ENCODE results near the gene POLR3A. TPM values are rescaled to one million over a fixed set of nuclear protein-coding genes. Genes with fewer than 3 reads are reported as not detected.

Gene POLR3A
- total RNA-seq, 2 experiments from 2014 or later = 16.3 to 21.5 TPM

- intact Hi-C loops (cut with micrococcal nuclease; ENCODE audit: unreplicated experiment) = no loop called here
Measured at GRCh38 chr10:78038791-78039547, 9.7 kb upstream of the POLR3A start.

GRCh38 chr10:78038105-78038504 lies 8.8 kb upstream of the POLR3A start:
- ChIA-PET CTCF (ENCODE audit: unreplicated experiment) (no interaction called here), POLR2A (no interaction called here)
- Histone ChIP-seq H2AFZ (ENCODE audit: low read length) (no peak overlapping the region), H3K4me2 (ENCODE audit: low read length) (peak overlapping the region; percentile 94), H3K9me3 (ENCODE audit: low read length) (no peaks in the 10 kb centered on the region), H3K4me1 (ENCODE audit: insufficient read depth, low read length, poor library complexity, severe bottlenecking) (peaks cover 76% of the 10 kb centered on the region), H3K27ac (ENCODE audit: low read depth, low read length, poor library complexity, severe bottlenecking) (no peak overlapping the region), H3K79me2 (ENCODE audit: insufficient read depth, low read depth, low read length) (peaks cover 76% of the 10 kb centered on the region), H3K9me2 (ENCODE audit: insufficient read depth, low read length) (no peaks in the 10 kb centered on the region), H3K36me3 (ENCODE audit: insufficient read depth, low read length) (peaks cover 89% of the 10 kb centered on the region), H4K20me1 (ENCODE audit: insufficient read depth, low read length) (peaks cover 71% of the 10 kb centered on the region), H3K4me3 (ENCODE audit: low read depth, low read length, poor library complexity, severe bottlenecking) (peak overlapping the region; percentile 85)
- no TSS peak for BruUV-seq (replicated peaks)
- no peak for TF ChIP-seq CTCF (conservative IDR thresholded peaks at IDR 0.05; ENCODE audit: low read length)
- TF ChIP-seq EZH2phosphoT487 (IDR thresholded peaks at IDR 0.05; ENCODE audit: borderline replicate concordance, low read depth, low read length) = no peak
- no peak for DNase-seq (ENCODE audit: low spot score)
- intact Hi-C loops (cut with micrococcal nuclease; ENCODE audit: unreplicated experiment) = no loop called here

More at GRCh38 chr10:78038791-78039547, 9.7 kb upstream of the POLR3A start:
- Histone ChIP-seq H3K79me2 (ENCODE audit: insufficient read depth, low read depth, low read length) (peaks cover 72% of the 10 kb centered on the region), H3K36me3 (ENCODE audit: insufficient read depth, low read length) (peaks cover 97% of the 10 kb centered on the region), H3K4me2 (ENCODE audit: low read length) (peak overlapping the region; percentile 94), H3K27ac (ENCODE audit: low read depth, low read length, poor library complexity, severe bottlenecking) (no peak overlapping the region), H2AFZ (ENCODE audit: low read length) (no peak overlapping the region), H3K4me1 (ENCODE audit: insufficient read depth, low read length, poor library complexity, severe bottlenecking) (peaks cover 75% of the 10 kb centered on the region), H3K4me3 (ENCODE audit: low read depth, low read length, poor library complexity, severe bottlenecking) (peak overlapping the region; percentile 22), H4K20me1 (ENCODE audit: insufficient read depth, low read length) (peaks cover 71% of the 10 kb centered on the region), H3K9me3 (ENCODE audit: low read length) (no peaks in the 10 kb centered on the region), H3K9me2 (ENCODE audit: insufficient read depth, low read length) (no peaks in the 10 kb centered on the region)
- CTCF ChIA-PET (ENCODE audit: unreplicated experiment) = no interaction called here
- no peak for TF ChIP-seq CTCF (conservative IDR thresholded peaks at IDR 0.05; ENCODE audit: low read length)
- TF ChIP-seq EZH2phosphoT487 (IDR thresholded peaks at IDR 0.05; ENCODE audit: borderline replicate concordance, low read depth, low read length) = no peak
- POLR2A ChIA-PET = no interaction called here
- BruUV-seq (replicated peaks) = no TSS peak
- DNase-seq (ENCODE audit: low spot score) = no peak

GRCh38 chr10:78035933-78036583 lies 6.7 kb upstream of the POLR3A start:
- Histone ChIP-seq H2AFZ (ENCODE audit: low read length) (no peak overlapping the region), H3K79me2 (ENCODE audit: insufficient read depth, low read depth, low read length) (peaks cover 74% of the 10 kb centered on the region), H3K4me2 (ENCODE audit: low read length) (peak overlapping the region; percentile 94), H3K27ac (ENCODE audit: low read depth, low read length, poor library complexity, severe bottlenecking) (no peak overlapping the region), H3K9me3 (ENCODE audit: low read length) (no peaks in the 10 kb centered on the region), H3K4me3 (ENCODE audit: low read depth, low read length, poor library complexity, severe bottlenecking) (peak overlapping the region; percentile 85), H4K20me1 (ENCODE audit: insufficient read depth, low read length) (peaks cover 66% of the 10 kb centered on the region), H3K4me1 (ENCODE audit: insufficient read depth, low read length, poor library complexity, severe bottlenecking) (peaks cover 65% of the 10 kb centered on the region), H3K36me3 (ENCODE audit: insufficient read depth, low read length) (peaks cover 70% of the 10 kb centered on the region), H3K9me2 (ENCODE audit: insufficient read depth, low read length) (no peaks in the 10 kb centered on the region)
- no peak for TF ChIP-seq CTCF (conservative IDR thresholded peaks at IDR 0.05; ENCODE audit: low read length)
- no peak for TF ChIP-seq EZH2phosphoT487 (IDR thresholded peaks at IDR 0.05; ENCODE audit: borderline replicate concordance, low read depth, low read length)
- CTCF ChIA-PET (ENCODE audit: unreplicated experiment) = no interaction called here
- intact Hi-C loops (cut with micrococcal nuclease; ENCODE audit: unreplicated experiment) = no loop called here
- no peak for DNase-seq (ENCODE audit: low spot score)
- POLR2A ChIA-PET = interaction anchor here (0.8 to 2.2 kb wide), 2 partner anchors 10 to 578 kb away, joined by 3 to 5 read pairs; no protein-coding TSS in a partner anchor
- BruUV-seq (replicated peaks) = no TSS peak

Data from OCI-LY7 (cell line).